Colonic mucosa (tissue), 4 donors: ENCODE results near the gene PREX1. TPM values are rescaled to one million over a fixed set of nuclear protein-coding genes. Genes with fewer than 3 reads are reported as not detected.
"Not testable (repeated sequence)": the region's sequence is repeated elsewhere in the genome, so short reads cannot be mapped to it uniquely, and the experiment has no call there.

Experiments
- DNase-seq: peaks from one replicate; pipeline ENCODE4 v3.0.0-alpha.2; 2020
- H3K27ac ChIP-seq: fragments of 200-600 bp; one replicate; pipeline ENCODE4 v1.8.0; 2021
- H3K27me3 ChIP-seq: fragments of 200-600 bp; one replicate; pipeline ENCODE4 v1.8.0; 2021
- H3K36me3 ChIP-seq: fragments of 200-600 bp; one replicate; pipeline ENCODE4 v1.8.0; 2021
- H3K4me1 ChIP-seq: fragments of 200-600 bp; one replicate; pipeline ENCODE4 v1.8.0; 2021; ENCODE audit warnings: mild to moderate bottlenecking
- H3K4me3 ChIP-seq: fragments of 200-600 bp; one replicate; pipeline ENCODE4 v1.8.0; 2021
- H3K9ac ChIP-seq, 2 donors: one replicate each; pipeline ENCODE4 v1.7.0; 2013; ENCODE audit warnings: control low read depth in 2 of 2, low read depth in 2 of 2, low read length in 2 of 2
- H3K9me3 ChIP-seq: fragments of 200-600 bp; one replicate; pipeline ENCODE4 v1.8.0; 2021
- CTCF ChIP-seq: fragments of 200-600 bp; IDR thresholded peaks from one replicate; pipeline ENCODE4 v1.8.0; 2022; ENCODE audit warnings: antibody characterized with exemption, mild to moderate bottlenecking
- intact Hi-C: fragments of 100-400 bp; cut with DNase I; formaldehyde crosslinking; loops from one replicate; pipeline ENCODE4 v1.14.1; 2022
- total RNA-seq, 2 donors: library from RNA; stranded (reverse); fragmentation: NEBNext Ultra II Directional in 1 of 2; extraction: Animal tissue kit (Norgen Biotek cat#: 25700) in 1 of 2; gene quantifications; one replicate each; pipeline ENCODE4 v1.2.1, GENCODE V29; 2021
- donor health status: healthy.
- donor health status: DM: no; HTN: no; CAD: no.
- donor health status: DM: no; HTN: no; CAD: no.

PREX1 gene
- total RNA-seq, 2 donors from 2014 or later, result 7.2 to 24.6 TPM

- Histone ChIP-seq H3K36me3 (no peaks in the 10 kb centered on the region), H3K9ac (no peak overlapping the region), H3K27me3 (no peaks in the 10 kb centered on the region), H3K27ac (no peak overlapping the region), H3K4me3 (no peak overlapping the region), H3K4me1 (no peaks in the 10 kb centered on the region), H3K9me3 (no peaks in the 10 kb centered on the region)
- DNase-seq, result no peak
- TF ChIP-seq CTCF, result no peak
- intact Hi-C loops, result no loop called here
Measured at GRCh38 chr20:48813446-48813747, 14.4 kb downstream of the PREX1 start.

GRCh38 chr20:48812600-48813445 is 15.0 kb downstream of the PREX1 start:
- Histone ChIP-seq H3K36me3 (no peaks in the 10 kb centered on the region), H3K27ac (no peak overlapping the region), H3K4me1 (no peaks in the 10 kb centered on the region), H3K9me3 (no peaks in the 10 kb centered on the region), H3K4me3 (no peak overlapping the region), H3K27me3 (no peaks in the 10 kb centered on the region), H3K9ac (no peak overlapping the region)
- intact Hi-C loops, result no loop called here
- no peak for DNase-seq
- no peak for TF ChIP-seq CTCF

GRCh38 chr20:48812114-48812513 is 15.7 kb downstream of the PREX1 start:
- H3K4me3 ChIP-seq, H3K9ac ChIP-seq, H3K27me3 ChIP-seq, intact Hi-C loops, H3K9me3 ChIP-seq, H3K27ac ChIP-seq, DNase-seq, H3K4me1 ChIP-seq, H3K36me3 ChIP-seq: not testable (repeated sequence)

- intact Hi-C loops, result no loop called here
- TF ChIP-seq CTCF, result no peak
- H3K9me3 ChIP-seq, result no peaks in the 10 kb centered on the region
- H3K27ac ChIP-seq, result no peak overlapping the region
- no peaks in the 10 kb centered on the region for H3K36me3 ChIP-seq
- no peak for DNase-seq
- no peak overlapping the region for H3K4me3 ChIP-seq
- no peak overlapping the region for H3K9ac ChIP-seq
- H3K27me3 ChIP-seq, result no peaks in the 10 kb centered on the region
- no peaks in the 10 kb centered on the region for H3K4me1 ChIP-seq
Measured at GRCh38 chr20:48809673-48810072, 18.1 kb downstream of the PREX1 start.

- Histone ChIP-seq H3K4me1 (no peaks in the 10 kb centered on the region), H3K27ac (no peak overlapping the region), H3K36me3 (no peaks in the 10 kb centered on the region), H3K4me3 (no peak overlapping the region), H3K9ac (no peak overlapping the region), H3K9me3 (no peaks in the 10 kb centered on the region), H3K27me3 (no peaks in the 10 kb centered on the region)
- DNase-seq, result no peak
- intact Hi-C loops, result no loop called here
- TF ChIP-seq CTCF, result no peak
Measured at GRCh38 chr20:48808382-48809034, 19.3 kb downstream of the PREX1 start.
